Measurements from ENCODE around the gene PARN. TPM values are rescaled to one million over a fixed set of nuclear protein-coding genes. Genes with fewer than 3 reads are reported as not detected.

The PARN gene
- total and polyA plus RNA-seq, 2 experiments from 2014 or later, result 35.0 to 35.4 TPM

DNA sequence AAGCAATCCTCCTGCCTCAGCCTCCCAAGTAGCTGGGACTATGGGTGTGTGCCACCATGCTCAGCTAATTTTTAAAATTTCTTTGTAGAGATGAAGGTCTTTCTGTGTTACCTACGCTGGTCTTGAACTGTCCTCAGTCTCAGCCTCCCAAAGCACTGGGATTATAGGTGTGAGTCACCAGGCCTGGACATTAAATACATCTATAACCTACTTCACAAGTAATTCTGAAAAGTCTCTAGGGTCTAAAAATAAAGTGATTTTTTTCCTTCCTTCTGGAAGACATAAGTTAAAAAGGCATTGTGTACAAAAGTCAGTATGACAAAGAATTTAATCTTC lies 118.3 kb downstream of the PARN start:
- Histone ChIP-seq H3F3A (ENCODE audit: insufficient read depth) (peaks cover 31% of the 10 kb centered on the region), H3K9me3 (ENCODE audit: low read depth) (no peaks in the 10 kb centered on the region), H3K4me3 (0 out of 2 replicates have a peak overlapping the region, but pooled peaks have one; percentile 22), H4K20me1 (ENCODE audit: insufficient read depth) (no peaks in the 10 kb centered on the region), H3K79me2 (ENCODE audit: insufficient read depth) (no peaks in the 10 kb centered on the region), H3K9me2 (ENCODE audit: insufficient read depth) (no peaks in the 10 kb centered on the region), H3K9ac (0 out of 2 replicates have a peak overlapping the region, but pooled peaks have one; percentile 3), H3K27me3 (replicated peaks; ENCODE audit: insufficient read depth) (no peaks in the 10 kb centered on the region), H3K36me3 (ENCODE audit: low read depth) (no peaks in the 10 kb centered on the region), H3K4me1 (ENCODE audit: insufficient read depth) (peaks cover 34% of the 10 kb centered on the region), H3K27ac (peak overlapping the region; percentile 77), H2AFZ (no peak overlapping the region), H3K4me2 (ENCODE audit: unreplicated experiment) (peak overlapping the region; percentile 81)
- in situ Hi-C loops (cut with MboI), result no loop called here
- 70 to 83% methylated on average over 1 of the region's 1 CpG for WGBS, 2 experiments (ENCODE audit: low coverage in 1 of 2, low lambda C conversion rate in 2 of 2, missing lambda C conversion rate in 2 of 2)
- TF ChIP-seq EZH2 (IDR thresholded peaks at IDR 0.05; ENCODE audit: insufficient read depth, poor library complexity, severe bottlenecking) (no peak), EZH2phosphoT487 (IDR thresholded peaks at IDR 0.05; ENCODE audit: insufficient read depth, low read depth) (no peak)
- DNase-seq, result peak; percentile 43

DNA sequence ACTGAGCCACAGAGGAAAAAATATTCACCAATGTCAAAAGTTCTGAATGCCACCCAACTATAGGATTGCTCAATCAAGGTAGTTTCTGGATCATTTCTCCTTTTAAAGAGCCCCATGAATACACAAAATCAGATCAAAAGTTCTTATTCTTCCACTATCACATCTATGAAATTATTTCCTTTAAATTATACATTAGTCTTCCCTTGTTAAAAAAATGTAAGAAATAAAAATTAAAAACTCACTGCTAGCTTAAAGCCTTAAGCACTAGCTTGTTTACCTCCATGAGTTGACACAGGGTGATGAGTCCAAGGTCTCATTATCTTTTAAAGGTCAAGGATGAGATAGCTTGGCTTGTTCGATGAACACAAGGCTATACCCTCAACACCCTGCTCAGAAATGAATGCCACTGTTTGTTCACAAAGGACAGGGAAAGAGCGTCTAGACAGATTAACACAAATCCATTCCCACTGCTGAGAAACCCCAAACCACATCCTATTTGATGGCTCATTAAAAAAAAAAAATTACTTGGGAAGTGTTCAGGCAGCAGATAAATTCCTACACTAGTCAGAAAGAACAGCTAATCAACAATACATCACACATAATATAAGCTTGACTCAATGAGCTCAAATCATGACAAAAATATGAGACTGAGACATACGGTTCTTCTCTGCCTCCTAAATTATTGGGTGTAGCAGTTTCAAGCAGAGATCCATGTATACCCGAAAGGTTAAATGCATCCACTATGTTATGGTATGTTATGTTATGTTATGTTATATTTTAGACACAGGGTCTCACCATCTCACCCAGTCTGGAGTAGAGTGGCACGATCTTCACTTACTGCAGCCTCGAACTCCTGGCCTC lies 118.9 kb downstream of the PARN start:
- no peaks in the 10 kb centered on the region for H3K9me3 ChIP-seq (ENCODE audit: low read depth)
- 38% methylated on average over 6 of the region's 6 CpGs for WGBS, 2 experiments (ENCODE audit: low coverage in 1 of 2, low lambda C conversion rate in 2 of 2, missing lambda C conversion rate in 2 of 2)
- peaks cover 36% of the 10 kb centered on the region for H3F3A ChIP-seq (ENCODE audit: insufficient read depth)
- H3K4me1 ChIP-seq (ENCODE audit: insufficient read depth), result peaks cover 37% of the 10 kb centered on the region
- peak overlapping the region; percentile 81 for H3K4me2 ChIP-seq (ENCODE audit: unreplicated experiment)
- H3K9ac ChIP-seq, result peak overlapping the region; percentile 41
- H3K27me3 ChIP-seq (replicated peaks; ENCODE audit: insufficient read depth), result no peaks in the 10 kb centered on the region
- in situ Hi-C loops (cut with MboI), result no loop called here
- no peaks in the 10 kb centered on the region for H3K9me2 ChIP-seq (ENCODE audit: insufficient read depth)
- peak overlapping the region; percentile 77 for H3K27ac ChIP-seq
- TF ChIP-seq EZH2phosphoT487 (IDR thresholded peaks at IDR 0.05; ENCODE audit: insufficient read depth, low read depth) (peak; percentile 84; the same call in 1 of the 2 replicates), EZH2 (IDR thresholded peaks at IDR 0.05; ENCODE audit: insufficient read depth, poor library complexity, severe bottlenecking) (no peak)
- peak overlapping the region; percentile 43 for H3K4me3 ChIP-seq
- no peaks in the 10 kb centered on the region for H3K36me3 ChIP-seq (ENCODE audit: low read depth)
- H4K20me1 ChIP-seq (ENCODE audit: insufficient read depth), result no peaks in the 10 kb centered on the region
- DNase-seq, result peak; percentile 84
- no peaks in the 10 kb centered on the region for H3K79me2 ChIP-seq (ENCODE audit: insufficient read depth)
- no peak overlapping the region for H2AFZ ChIP-seq

DNA sequence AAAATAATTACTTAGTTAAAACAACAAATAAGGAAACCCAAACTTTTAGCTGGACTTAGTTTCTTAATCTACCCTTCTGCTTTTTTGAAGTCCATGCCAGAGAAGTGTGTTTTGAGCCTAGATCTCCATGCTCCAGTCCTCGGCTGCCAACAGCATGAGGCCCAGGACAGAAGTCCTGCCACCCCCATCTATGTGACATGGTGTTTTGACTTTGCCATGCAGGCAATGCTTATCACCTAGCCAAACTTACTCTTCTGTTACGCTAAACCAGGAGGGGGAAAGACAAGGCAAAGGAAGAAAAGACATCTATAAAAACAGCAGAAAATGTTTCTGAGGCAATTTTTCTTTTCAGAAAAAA lies 119.5 kb downstream of the PARN start:
- Histone ChIP-seq H3K9me3 (ENCODE audit: low read depth) (no peaks in the 10 kb centered on the region), H3K9me2 (ENCODE audit: insufficient read depth) (no peaks in the 10 kb centered on the region), H3K36me3 (ENCODE audit: low read depth) (no peaks in the 10 kb centered on the region), H3K4me3 (peak overlapping the region; percentile 43), H3K4me1 (ENCODE audit: insufficient read depth) (peaks cover 44% of the 10 kb centered on the region), H3K79me2 (ENCODE audit: insufficient read depth) (no peaks in the 10 kb centered on the region), H3K4me2 (ENCODE audit: unreplicated experiment) (peak overlapping the region; percentile 81), H2AFZ (no peak overlapping the region), H3K27me3 (replicated peaks; ENCODE audit: insufficient read depth) (no peaks in the 10 kb centered on the region), H3K27ac (peak overlapping the region; percentile 77), H3K9ac (peak overlapping the region; percentile 41; the same call in 1 of the 2 replicates), H4K20me1 (ENCODE audit: insufficient read depth) (no peaks in the 10 kb centered on the region), H3F3A (ENCODE audit: insufficient read depth) (peaks cover 39% of the 10 kb centered on the region)
- TF ChIP-seq EZH2phosphoT487 (IDR thresholded peaks at IDR 0.05; ENCODE audit: insufficient read depth, low read depth) (no peak), EZH2 (IDR thresholded peaks at IDR 0.05; ENCODE audit: insufficient read depth, poor library complexity, severe bottlenecking) (no peak)
- in situ Hi-C loops (cut with MboI), result no loop called here
- 65 to 72% methylated on average over 2 of the region's 2 CpGs for WGBS, 2 experiments (ENCODE audit: low coverage in 1 of 2, low lambda C conversion rate in 2 of 2, missing lambda C conversion rate in 2 of 2)
- DNase-seq, result no peak

DNA sequence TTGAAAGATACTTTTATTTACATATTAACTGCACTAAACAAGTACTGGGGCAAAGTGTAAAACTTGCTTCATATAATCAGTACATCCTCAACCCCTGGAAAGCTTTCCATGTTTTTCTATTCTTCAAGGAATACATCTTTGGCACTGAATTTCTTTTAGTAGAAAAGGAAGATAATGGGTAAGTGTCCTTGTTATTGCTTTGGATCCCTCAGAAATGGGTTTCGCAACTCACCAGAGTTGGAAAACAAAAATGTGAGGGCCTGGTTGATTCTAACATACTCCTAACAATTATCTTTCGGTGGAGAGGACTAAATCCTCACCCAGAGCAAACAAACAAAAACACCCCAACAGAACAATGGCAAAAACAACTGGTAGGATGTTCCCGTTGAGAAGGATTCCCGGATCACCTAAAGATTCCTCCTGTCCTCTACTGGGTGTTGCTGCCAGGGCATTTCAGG lies 120.4 kb downstream of the PARN start:
- peak; percentile 46 for DNase-seq
- peak overlapping the region; percentile 81 for H3K4me2 ChIP-seq (ENCODE audit: unreplicated experiment)
- in situ Hi-C loops (cut with MboI), result no loop called here

More for the DNA sequence above, 120.4 kb downstream of the PARN start:
- Histone ChIP-seq H3K79me2 (ENCODE audit: insufficient read depth) (0 out of 2 replicates have a peak, but pooled peaks cover 4% of the 10 kb centered on the region), H2AFZ (no peak overlapping the region), H3F3A (ENCODE audit: insufficient read depth) (peaks cover 39% of the 10 kb centered on the region), H3K27ac (peak overlapping the region; percentile 77), H3K36me3 (ENCODE audit: low read depth) (no peaks in the 10 kb centered on the region), H4K20me1 (ENCODE audit: insufficient read depth) (no peaks in the 10 kb centered on the region), H3K9ac (peak overlapping the region; percentile 41), H3K27me3 (replicated peaks; ENCODE audit: insufficient read depth) (no peaks in the 10 kb centered on the region), H3K4me3 (0 out of 2 replicates have a peak overlapping the region, but pooled peaks have one; percentile 3), H3K9me2 (ENCODE audit: insufficient read depth) (no peaks in the 10 kb centered on the region), H3K9me3 (ENCODE audit: low read depth) (no peaks in the 10 kb centered on the region), H3K4me1 (ENCODE audit: insufficient read depth) (peaks cover 50% of the 10 kb centered on the region)
- TF ChIP-seq EZH2phosphoT487 (IDR thresholded peaks at IDR 0.05; ENCODE audit: insufficient read depth, low read depth), result no peak
- TF ChIP-seq EZH2 (IDR thresholded peaks at IDR 0.05; ENCODE audit: insufficient read depth, poor library complexity, severe bottlenecking), result no peak
- WGBS, 2 experiments (ENCODE audit: low coverage in 1 of 2, low lambda C conversion rate in 2 of 2, missing lambda C conversion rate in 2 of 2), result 64 to 73% methylated on average over 4 of the region's 4 CpGs
